Measurements from ENCODE around the gene AQP7.
"Not testable (repeated sequence)": the region's sequence is repeated elsewhere in the genome, so short reads cannot be mapped to it uniquely, and the experiment has no call there.

Gene AQP7

GRCh38 chr9:33402371-33402770, at the start of gene AQP7:
Gene AQP7, minus strand, starts transcription at chr9:33402568. Its CDS starts 1,306 bp downstream, at chr9:33401262.
- TF ChIP-seq GATA2, GATA3 (IDR thresholded peaks at IDR 0.05; ENCODE audit: low read depth, low read length): not testable (repeated sequence)

GRCh38 chr9:33450621-33451146, 48.3 kb upstream of the AQP7 start:
- no peak for TF ChIP-seq GATA3 (IDR thresholded peaks at IDR 0.05; ENCODE audit: low read depth, low read length)
- TF ChIP-seq GATA2 (IDR thresholded peaks at IDR 0.05; ENCODE audit: low read depth, low read length): no peak

DNA sequence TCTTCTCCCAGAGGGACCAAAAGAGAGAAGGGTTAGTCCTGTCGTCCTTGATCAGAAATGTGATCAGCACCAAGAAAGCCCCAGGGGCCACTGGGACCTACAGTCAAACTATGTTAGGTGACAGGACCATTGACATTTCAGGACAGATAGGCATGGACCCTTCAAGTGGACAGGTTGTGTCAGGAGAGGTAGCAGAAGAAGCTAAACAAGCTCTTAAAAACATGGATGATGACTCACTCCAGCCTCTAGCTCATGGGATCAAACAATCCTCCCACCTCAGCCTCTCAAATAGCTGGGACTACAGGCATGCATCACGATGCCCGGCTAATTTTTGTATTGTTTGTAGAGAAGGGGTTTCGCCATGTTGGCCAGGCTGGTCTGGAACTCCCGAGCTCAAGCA, 47.3 kb upstream of the AQP7 start:
- TF ChIP-seq GATA2 (IDR thresholded peaks at IDR 0.05; ENCODE audit: low read depth, low read length) (no peak), GATA3 (IDR thresholded peaks at IDR 0.05; ENCODE audit: low read depth, low read length) (no peak)

DNA sequence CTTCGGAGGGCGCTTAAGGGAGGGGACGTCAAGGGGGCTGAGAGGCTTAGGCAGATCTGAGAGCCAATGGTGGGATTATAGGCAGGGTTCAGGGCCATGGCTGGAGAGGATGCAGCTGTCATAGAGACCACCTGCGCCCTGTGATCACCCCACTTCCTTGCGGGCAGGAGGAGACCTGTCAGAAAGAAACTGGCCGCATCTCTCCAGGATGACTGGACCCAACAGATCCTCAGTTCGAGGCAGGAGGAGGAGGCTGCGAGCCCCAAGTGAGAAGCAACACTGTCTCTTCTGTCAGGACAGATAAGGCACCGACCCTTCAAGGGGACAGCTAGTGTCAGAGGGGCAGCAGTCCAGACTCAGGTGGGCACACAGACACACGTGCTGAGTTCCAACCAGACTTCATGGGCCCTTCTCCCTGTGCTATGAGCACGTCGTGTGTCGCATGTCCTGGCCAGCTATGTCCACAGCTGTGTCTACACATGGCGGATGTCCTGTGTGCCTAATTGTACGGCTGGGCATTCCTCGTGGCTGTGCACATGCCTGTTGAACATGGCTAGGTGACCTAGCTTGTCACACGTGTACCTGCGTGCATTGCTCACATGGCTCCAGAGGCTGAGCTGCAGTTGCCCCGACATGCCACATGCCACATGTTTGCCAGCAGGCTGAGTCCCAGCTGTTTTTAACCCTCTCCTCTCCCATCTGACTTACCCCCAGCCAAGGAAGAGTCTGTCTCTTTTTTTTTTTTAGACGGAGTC, 45.6 kb upstream of the AQP7 start:
- TF ChIP-seq GATA3 (IDR thresholded peaks at IDR 0.05; ENCODE audit: low read depth, low read length) (no peak), GATA2 (IDR thresholded peaks at IDR 0.05; ENCODE audit: low read depth, low read length) (no peak)

- TF ChIP-seq GATA2 (IDR thresholded peaks at IDR 0.05; ENCODE audit: low read depth, low read length) (no peak), GATA3 (IDR thresholded peaks at IDR 0.05; ENCODE audit: low read depth, low read length) (no peak)
Observed at GRCh38 chr9:33446946-33447798, 44.8 kb upstream of the AQP7 start, which contains the start of gene AQP3. Gene AQP3, minus strand, starts transcription at chr9:33447593. Its CDS starts 63 bp downstream, at chr9:33447530.

DNA sequence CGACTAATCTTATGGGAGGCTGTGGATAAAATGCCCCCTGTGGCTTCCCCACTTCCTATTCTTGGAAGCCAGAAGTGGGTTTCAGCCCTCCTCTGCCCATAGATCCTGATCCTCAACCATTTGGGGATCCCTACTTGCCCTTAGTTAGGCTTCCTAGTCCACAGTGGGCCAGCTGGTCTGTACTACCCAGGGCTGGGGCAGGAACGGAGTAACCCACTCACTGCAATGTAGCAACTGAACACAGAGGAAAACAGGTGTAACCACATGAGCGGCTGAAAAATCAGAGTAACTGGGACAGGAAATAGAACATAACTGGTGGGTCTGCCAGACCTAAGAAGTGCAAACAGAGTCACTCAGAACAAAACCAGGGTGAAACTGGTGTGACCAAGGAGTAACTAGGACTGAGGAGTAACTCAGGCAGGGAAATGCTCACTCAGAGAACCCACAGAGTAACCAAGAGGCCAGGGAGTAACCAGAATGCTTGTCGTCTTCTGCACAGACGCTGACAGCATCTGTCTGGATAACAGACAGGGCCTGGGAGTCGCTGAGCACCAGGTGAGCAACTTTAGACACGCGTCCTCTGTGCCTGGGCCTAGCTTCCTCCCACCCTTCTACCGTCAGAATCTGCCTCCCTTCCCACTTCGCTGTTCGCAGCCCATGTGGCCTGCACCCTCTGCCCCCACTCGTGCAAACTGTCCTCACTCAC, 44.0 kb upstream of the AQP7 start:
- TF ChIP-seq GATA2 (IDR thresholded peaks at IDR 0.05; ENCODE audit: low read depth, low read length) (no peak), GATA3 (IDR thresholded peaks at IDR 0.05; ENCODE audit: low read depth, low read length) (no peak)

- TF ChIP-seq GATA2 (IDR thresholded peaks at IDR 0.05; ENCODE audit: low read depth, low read length): no peak
- no peak for TF ChIP-seq GATA3 (IDR thresholded peaks at IDR 0.05; ENCODE audit: low read depth, low read length)
Observed at GRCh38 chr9:33445389-33446239, 43.2 kb upstream of the AQP7 start.

GRCh38 chr9:33443464-33444154, 41.2 kb upstream of the AQP7 start:
- TF ChIP-seq GATA3 (IDR thresholded peaks at IDR 0.05; ENCODE audit: low read depth, low read length) (no peak), GATA2 (IDR thresholded peaks at IDR 0.05; ENCODE audit: low read depth, low read length) (no peak)

DNA sequence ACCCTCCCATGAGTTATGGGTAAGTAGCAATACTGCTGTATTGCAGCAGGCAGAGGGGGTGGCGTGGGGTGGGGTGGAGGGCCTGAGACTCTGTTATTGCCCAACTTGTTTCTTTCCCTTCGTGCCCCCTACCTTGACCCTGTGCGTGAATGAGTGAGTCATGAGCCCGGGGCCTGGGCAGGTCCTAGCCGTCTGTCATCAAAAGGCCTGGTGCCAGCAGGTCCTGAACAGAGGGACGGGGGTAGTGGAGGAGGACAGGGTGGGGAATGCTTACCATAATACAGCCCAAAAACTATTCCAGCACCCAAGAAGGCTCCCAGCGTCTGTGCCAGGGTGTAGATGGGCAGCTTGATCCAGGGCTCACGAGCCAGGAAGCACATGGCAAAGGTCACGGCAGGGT, 40.7 kb upstream of the AQP7 start:
- TF ChIP-seq GATA2 (IDR thresholded peaks at IDR 0.05; ENCODE audit: low read depth, low read length): no peak
- no peak for TF ChIP-seq GATA3 (IDR thresholded peaks at IDR 0.05; ENCODE audit: low read depth, low read length)

DNA sequence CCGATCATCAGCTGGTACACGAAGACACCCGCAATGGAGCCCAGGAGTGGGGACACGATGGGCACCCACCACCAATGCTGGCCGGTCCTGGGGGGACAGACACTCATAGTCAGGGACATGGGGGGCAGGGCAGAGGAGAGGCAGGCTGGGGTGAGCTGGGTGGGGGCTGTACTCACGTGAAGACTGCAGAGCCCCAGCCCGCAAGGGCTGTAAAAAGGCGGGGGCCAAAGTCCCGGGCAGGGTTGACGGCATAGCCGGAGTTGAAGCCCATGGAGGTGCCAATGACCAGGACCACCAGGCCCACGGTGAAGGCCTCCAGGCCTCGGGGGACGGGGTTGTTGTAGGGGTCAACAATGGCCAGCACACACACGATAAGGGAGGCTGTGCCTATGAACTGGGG, 39.8 kb upstream of the AQP7 start:
- no peak for TF ChIP-seq GATA3 (IDR thresholded peaks at IDR 0.05; ENCODE audit: low read depth, low read length)
- no peak for TF ChIP-seq GATA2 (IDR thresholded peaks at IDR 0.05; ENCODE audit: low read depth, low read length)

GRCh38 chr9:33440609-33441008, 38.2 kb upstream of the AQP7 start:
- TF ChIP-seq GATA2 (IDR thresholded peaks at IDR 0.05; ENCODE audit: low read depth, low read length) (no peak), GATA3 (IDR thresholded peaks at IDR 0.05; ENCODE audit: low read depth, low read length) (no peak)

GRCh38 chr9:33440204-33440603, 37.8 kb upstream of the AQP7 start:
- TF ChIP-seq GATA3 (IDR thresholded peaks at IDR 0.05; ENCODE audit: low read depth, low read length): no peak
- no peak for TF ChIP-seq GATA2 (IDR thresholded peaks at IDR 0.05; ENCODE audit: low read depth, low read length)
